ENCODE data around the gene TOM1L2.

DNA sequence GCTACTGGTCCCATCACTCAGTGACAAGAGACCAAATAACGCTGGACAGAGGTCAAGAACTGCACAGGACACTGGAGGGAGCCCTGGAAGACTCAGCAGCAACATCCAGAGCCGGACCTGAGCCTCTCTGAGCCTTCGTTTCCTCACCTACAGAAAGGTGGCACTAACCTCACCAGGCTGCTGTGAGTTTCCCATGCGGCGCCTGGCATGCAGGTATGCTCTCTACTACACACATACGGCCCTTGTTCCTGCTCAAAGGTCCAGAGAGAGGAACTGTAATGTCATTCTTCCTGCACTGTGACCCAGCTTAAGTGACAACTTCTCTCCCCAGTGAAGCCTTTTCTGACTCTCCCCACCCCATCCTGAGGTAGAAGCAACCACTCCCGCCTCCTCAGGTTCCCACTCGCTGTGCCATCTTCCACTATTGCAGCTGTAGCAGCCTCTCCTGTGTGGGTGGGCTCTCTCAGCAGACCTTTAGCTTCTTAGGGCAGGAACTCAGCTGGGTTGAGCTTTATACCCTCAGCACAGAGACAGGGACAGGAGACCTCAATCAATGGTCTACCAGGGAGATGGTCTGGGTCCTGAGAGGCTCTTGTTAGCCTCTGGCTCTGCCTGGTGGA, 91.5 kb downstream of the TOM1L2 start:
- TF ChIP-seq, protein P1, sequence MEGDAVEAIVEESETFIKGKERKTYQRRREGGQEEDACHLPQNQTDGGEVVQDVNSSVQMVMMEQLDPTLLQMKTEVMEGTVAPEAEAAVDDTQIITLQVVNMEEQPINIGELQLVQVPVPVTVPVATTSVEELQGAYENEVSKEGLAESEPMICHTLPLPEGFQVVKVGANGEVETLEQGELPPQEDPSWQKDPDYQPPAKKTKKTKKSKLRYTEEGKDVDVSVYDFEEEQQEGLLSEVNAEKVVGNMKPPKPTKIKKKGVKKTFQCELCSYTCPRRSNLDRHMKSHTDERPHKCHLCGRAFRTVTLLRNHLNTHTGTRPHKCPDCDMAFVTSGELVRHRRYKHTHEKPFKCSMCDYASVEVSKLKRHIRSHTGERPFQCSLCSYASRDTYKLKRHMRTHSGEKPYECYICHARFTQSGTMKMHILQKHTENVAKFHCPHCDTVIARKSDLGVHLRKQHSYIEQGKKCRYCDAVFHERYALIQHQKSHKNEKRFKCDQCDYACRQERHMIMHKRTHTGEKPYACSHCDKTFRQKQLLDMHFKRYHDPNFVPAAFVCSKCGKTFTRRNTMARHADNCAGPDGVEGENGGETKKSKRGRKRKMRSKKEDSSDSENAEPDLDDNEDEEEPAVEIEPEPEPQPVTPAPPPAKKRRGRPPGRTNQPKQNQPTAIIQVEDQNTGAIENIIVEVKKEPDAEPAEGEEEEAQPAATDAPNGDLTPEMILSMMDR (IDR thresholded peaks at IDR 0.05) = no peak
- TF ChIP-seq POLR2A (IDR thresholded peaks at IDR 0.05) = no peak
